ENCODE results near the gene USP6.
A peak's percentile ranks its signal among the peaks of the same experiment; 100 is the strongest.

USP6 gene

GRCh38 chr17:5099271-5099670 is 16.6 kb upstream of the USP6 start:
- Histone ChIP-seq H3K27ac (ENCODE audit: insufficient read depth in 1 of 2, low read depth in 1 of 2, low read length in 2 of 2, poor library complexity in 1 of 2, severe bottlenecking in 2 of 2) (no peak overlapping the region), H3K4me1 (ENCODE audit: control extremely low read depth in 1 of 4, control insufficient read depth in 4 of 4, insufficient read depth in 4 of 4, low read length in 3 of 4) (peaks cover 3 to 12% (median 8%) of the 10 kb centered on the region in 4 experiments), H3K9me3 (ENCODE audit: control extremely low read depth in 1 of 5, control insufficient read depth in 4 of 5, insufficient read depth in 2 of 5, low read depth in 1 of 5, low read length in 4 of 5) (peaks cover 6 to 61% (median 15%) of the 10 kb centered on the region in 5 experiments), H3K36me3 (ENCODE audit: control insufficient read depth in 4 of 4, insufficient read depth in 4 of 4, low read length in 3 of 4) (no peaks in the 10 kb centered on the region), H3K4me3 (ENCODE audit: control insufficient read depth in 1 of 7, extremely low read depth in 1 of 7, insufficient read depth in 4 of 7, low read depth in 2 of 7, low read length in 6 of 7) (no peak overlapping the region), H3K27me3 (replicated peaks in 2 of 5; ENCODE audit: control insufficient read depth in 4 of 5, insufficient read depth in 5 of 5, low read length in 4 of 5) (peaks cover 0 to 3% (median 0%) of the 10 kb centered on the region in 5 experiments)
- POLR2A ChIA-PET, result no interaction called here
- CTCF ChIA-PET, result interaction anchor here (1.4 kb wide), 1 partner anchor 22 kb away, joined by 3 read pairs; no protein-coding TSS in a partner anchor
- 87% methylated on average over 5 of the region's 5 CpGs for WGBS (ENCODE audit: insufficient coverage)
- DNase-seq, result no peak

- peaks cover 3 to 12% (median 8%) of the 10 kb centered on the region in 4 experiments for H3K4me1 ChIP-seq (ENCODE audit: control extremely low read depth in 1 of 4, control insufficient read depth in 4 of 4, insufficient read depth in 4 of 4, low read length in 3 of 4)
- H3K27me3 ChIP-seq (replicated peaks in 2 of 5; ENCODE audit: control insufficient read depth in 4 of 5, insufficient read depth in 5 of 5, low read length in 4 of 5), result peaks cover 0 to 3% (median 0%) of the 10 kb centered on the region in 5 experiments
- no peak for DNase-seq
- no peak overlapping the region for H3K4me3 ChIP-seq (ENCODE audit: control insufficient read depth in 1 of 7, extremely low read depth in 1 of 7, insufficient read depth in 4 of 7, low read depth in 2 of 7, low read length in 6 of 7)
- H3K27ac ChIP-seq (ENCODE audit: insufficient read depth in 1 of 2, low read depth in 1 of 2, low read length in 2 of 2, poor library complexity in 1 of 2, severe bottlenecking in 2 of 2), result no peak overlapping the region
- peaks cover under 1 to 52% (median 6%) of the 10 kb centered on the region in 5 experiments for H3K9me3 ChIP-seq (ENCODE audit: control extremely low read depth in 1 of 5, control insufficient read depth in 4 of 5, insufficient read depth in 2 of 5, low read depth in 1 of 5, low read length in 4 of 5)
- 98% methylated on average over 6 of the region's 6 CpGs for WGBS (ENCODE audit: insufficient coverage)
- peaks cover 1 to 6% (median 3%) of the 10 kb centered on the region in 4 experiments for H3K36me3 ChIP-seq (ENCODE audit: control insufficient read depth in 4 of 4, insufficient read depth in 4 of 4, low read length in 3 of 4)
- POLR2A ChIA-PET, result no interaction called here
- CTCF ChIA-PET, result no interaction called here
These were observed 15.0 kb upstream of the USP6 start for GRCh38 chr17:5100832-5101231.

GRCh38 chr17:5110816-5111215 is 5.0 kb upstream of the USP6 start:
- ChIA-PET CTCF (interaction anchor here (0.6 to 1.6 kb wide), 4 partner anchors 13 to 293 kb away, joined by 3 to 4 read pairs (median 3); partner anchors contain the start of gene ZFP3), POLR2A (interaction anchor here (0.9 to 1.3 kb wide), 2 partner anchors 14 to 31 kb away, joined by 5 to 6 read pairs; no protein-coding TSS in a partner anchor)
- DNase-seq, result peak; percentile 51 to 88 (median 81)
- peak overlapping the region in 1 of 2 experiments; percentile 61 for H3K27ac ChIP-seq (ENCODE audit: insufficient read depth in 1 of 2, low read depth in 1 of 2, low read length in 2 of 2, poor library complexity in 1 of 2, severe bottlenecking in 2 of 2)
- H3K4me3 ChIP-seq (ENCODE audit: control insufficient read depth in 1 of 7, extremely low read depth in 1 of 7, insufficient read depth in 4 of 7, low read depth in 2 of 7, low read length in 6 of 7), result peak overlapping the region; percentile 41 to 90 (median 73)
- H3K4me1 ChIP-seq (ENCODE audit: control extremely low read depth in 1 of 4, control insufficient read depth in 4 of 4, insufficient read depth in 4 of 4, low read length in 3 of 4), result peaks cover 6 to 19% (median 15%) of the 10 kb centered on the region in 4 experiments
- WGBS (ENCODE audit: insufficient coverage), result 6% methylated on average over 5 of the region's 8 CpGs
- H3K27me3 ChIP-seq (replicated peaks in 2 of 5; ENCODE audit: control insufficient read depth in 4 of 5, insufficient read depth in 5 of 5, low read length in 4 of 5), result peaks cover 0 to 12% (median 3%) of the 10 kb centered on the region in 5 experiments
- H3K9me3 ChIP-seq (ENCODE audit: control extremely low read depth in 1 of 5, control insufficient read depth in 4 of 5, insufficient read depth in 2 of 5, low read depth in 1 of 5, low read length in 4 of 5), result peaks cover 0 to 34% (median 3%) of the 10 kb centered on the region in 5 experiments
- H3K36me3 ChIP-seq (ENCODE audit: control insufficient read depth in 4 of 4, insufficient read depth in 4 of 4, low read length in 3 of 4), result peaks cover 4 to 31% (median 21%) of the 10 kb centered on the region in 4 experiments

- DNase-seq, result peak; percentile 91 to 94 (median 94)
- POLR2A ChIA-PET, result interaction anchor here (0.6 to 1.3 kb wide), 3 partner anchors 14 to 32 kb away, joined by 4 to 6 read pairs (median 5); no protein-coding TSS in a partner anchor
- H3K27me3 ChIP-seq (replicated peaks in 2 of 5; ENCODE audit: control insufficient read depth in 4 of 5, insufficient read depth in 5 of 5, low read length in 4 of 5), result peaks cover 0 to 20% (median 5%) of the 10 kb centered on the region in 5 experiments
- peak within 1 kb of the TSS in 1 of 2 experiments; percentile 68 for H3K27ac ChIP-seq (ENCODE audit: insufficient read depth in 1 of 2, low read depth in 1 of 2, low read length in 2 of 2, poor library complexity in 1 of 2, severe bottlenecking in 2 of 2)
- H3K4me1 ChIP-seq (ENCODE audit: control extremely low read depth in 1 of 4, control insufficient read depth in 4 of 4, insufficient read depth in 4 of 4, low read length in 3 of 4), result peaks cover 6 to 23% (median 15%) of the 10 kb centered on the region in 4 experiments
- CTCF ChIA-PET, result interaction anchor here (0.5 to 1.6 kb wide), 4 partner anchors 14 to 70 kb away, joined by 3 to 4 read pairs (median 3); partner anchors contain the start of gene ZFP3
- peaks cover 0 to 23% (median 15%) of the 10 kb centered on the region in 4 experiments for H3K36me3 ChIP-seq (ENCODE audit: control insufficient read depth in 4 of 4, insufficient read depth in 4 of 4, low read length in 3 of 4)
- H3K9me3 ChIP-seq (ENCODE audit: control extremely low read depth in 1 of 5, control insufficient read depth in 4 of 5, insufficient read depth in 2 of 5, low read depth in 1 of 5, low read length in 4 of 5), result peaks cover 0 to 34% (median 2%) of the 10 kb centered on the region in 5 experiments
- 0% methylated on average over 50 of the region's 69 CpGs for WGBS (ENCODE audit: insufficient coverage)
- H3K4me3 ChIP-seq (ENCODE audit: control insufficient read depth in 1 of 7, extremely low read depth in 1 of 7, insufficient read depth in 4 of 7, low read depth in 2 of 7, low read length in 6 of 7), result peak within 1 kb of the TSS; percentile 41 to 90 (median 73)
These were observed 4.2 kb upstream of the USP6 start, which contains the start of gene ZNF232 for GRCh38 chr17:5111402-5112204. TSS of gene ZNF232 (minus strand) at chr17:5111878. CDS start at chr17:5111822, 56 bp downstream.

- H3K4me3 ChIP-seq (ENCODE audit: control insufficient read depth in 1 of 7, extremely low read depth in 1 of 7, insufficient read depth in 4 of 7, low read depth in 2 of 7, low read length in 6 of 7), result no peak overlapping the region
- CTCF ChIA-PET, result interaction anchor here (1.1 kb wide), 1 partner anchor 10 kb away, joined by 3 read pairs; no protein-coding TSS in a partner anchor
- H3K36me3 ChIP-seq (ENCODE audit: control insufficient read depth in 4 of 4, insufficient read depth in 4 of 4, low read length in 3 of 4), result peaks cover 0 to 7% (median 3%) of the 10 kb centered on the region in 4 experiments
- peaks cover 0 to 47% (median 11%) of the 10 kb centered on the region in 5 experiments for H3K27me3 ChIP-seq (replicated peaks in 2 of 5; ENCODE audit: control insufficient read depth in 4 of 5, insufficient read depth in 5 of 5, low read length in 4 of 5)
- no peak for DNase-seq
- POLR2A ChIA-PET, result interaction anchor here (1.3 kb wide), 1 partner anchor 21 kb away, joined by 3 read pairs; no protein-coding TSS in a partner anchor
- 98% methylated on average over 5 of the region's 6 CpGs for WGBS (ENCODE audit: insufficient coverage)
- H3K27ac ChIP-seq (ENCODE audit: insufficient read depth in 1 of 2, low read depth in 1 of 2, low read length in 2 of 2, poor library complexity in 1 of 2, severe bottlenecking in 2 of 2), result no peak overlapping the region
- peaks cover 0 to 34% (median 13%) of the 10 kb centered on the region in 5 experiments for H3K9me3 ChIP-seq (ENCODE audit: control extremely low read depth in 1 of 5, control insufficient read depth in 4 of 5, insufficient read depth in 2 of 5, low read depth in 1 of 5, low read length in 4 of 5)
- peaks cover 0 to 14% (median 6%) of the 10 kb centered on the region in 4 experiments for H3K4me1 ChIP-seq (ENCODE audit: control extremely low read depth in 1 of 4, control insufficient read depth in 4 of 4, insufficient read depth in 4 of 4, low read length in 3 of 4)
These were observed 2.4 kb downstream of the USP6 start for GRCh38 chr17:5118219-5118618.

GRCh38 chr17:5120036-5120435 is 4.2 kb downstream of the USP6 start:
- H3K9me3 ChIP-seq (ENCODE audit: control extremely low read depth in 1 of 5, control insufficient read depth in 4 of 5, insufficient read depth in 2 of 5, low read depth in 1 of 5, low read length in 4 of 5), result peaks cover 0 to 31% (median 13%) of the 10 kb centered on the region in 5 experiments
- no peak overlapping the region for H3K27ac ChIP-seq (ENCODE audit: insufficient read depth in 1 of 2, low read depth in 1 of 2, low read length in 2 of 2, poor library complexity in 1 of 2, severe bottlenecking in 2 of 2)
- H3K4me3 ChIP-seq (ENCODE audit: control insufficient read depth in 1 of 7, extremely low read depth in 1 of 7, insufficient read depth in 4 of 7, low read depth in 2 of 7, low read length in 6 of 7), result no peak overlapping the region
- 82% methylated on average over 2 of the region's 7 CpGs for WGBS (ENCODE audit: insufficient coverage)
- CTCF ChIA-PET, result no interaction called here
- peaks cover 0 to 6% (median 2%) of the 10 kb centered on the region in 4 experiments for H3K36me3 ChIP-seq (ENCODE audit: control insufficient read depth in 4 of 4, insufficient read depth in 4 of 4, low read length in 3 of 4)
- no peak for DNase-seq
- peaks cover 0 to 17% (median 6%) of the 10 kb centered on the region in 4 experiments for H3K4me1 ChIP-seq (ENCODE audit: control extremely low read depth in 1 of 4, control insufficient read depth in 4 of 4, insufficient read depth in 4 of 4, low read length in 3 of 4)
- peaks cover 0 to 57% (median 19%) of the 10 kb centered on the region in 5 experiments for H3K27me3 ChIP-seq (replicated peaks in 2 of 5; ENCODE audit: control insufficient read depth in 4 of 5, insufficient read depth in 5 of 5, low read length in 4 of 5)
- POLR2A ChIA-PET, result no interaction called here
